Measurements from ENCODE around the gene BMPER. TPM values are rescaled to one million over a fixed set of nuclear protein-coding genes. Genes with fewer than 3 reads are reported as not detected.

The BMPER gene
- total and polyA plus RNA-seq, 2 donors from 2014 or later: 0.60 to 0.80 TPM

DNA sequence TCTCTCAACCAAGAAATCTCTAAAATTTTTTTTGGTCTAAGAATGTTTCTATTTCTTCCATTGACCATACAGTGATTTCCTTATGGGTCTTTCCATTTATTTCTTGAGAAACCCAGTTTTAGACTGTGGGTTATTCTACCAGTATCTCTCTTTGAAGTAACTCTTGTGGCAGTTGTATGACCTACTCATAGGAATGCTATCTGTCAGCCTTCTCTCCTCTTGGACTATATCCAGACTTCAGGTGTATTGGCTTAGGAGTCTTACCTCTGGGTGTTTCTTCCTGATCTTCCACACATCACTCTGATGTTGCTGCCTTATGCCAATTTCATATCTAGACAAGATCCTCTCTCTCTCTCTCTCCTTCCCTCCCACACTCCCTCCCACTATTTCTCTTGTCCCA, 178.1 kb downstream of the BMPER start:
- Histone ChIP-seq H3K9me3 (ENCODE audit: control insufficient read depth in 2 of 3, insufficient read depth in 1 of 3, low read length in 3 of 3) (no peaks in the 10 kb centered on the region), H3K9ac (ENCODE audit: low read length in 3 of 3) (no peak overlapping the region), H3K27me3 (ENCODE audit: control insufficient read depth, insufficient read depth, low read length) (no peaks in the 10 kb centered on the region), H3K27ac (ENCODE audit: low read depth in 2 of 2, low read length in 2 of 2) (no peak overlapping the region), H3K4me3 (ENCODE audit: low read length in 3 of 3) (no peak overlapping the region), H3K36me3 (ENCODE audit: control insufficient read depth in 2 of 3, insufficient read depth in 3 of 3, low read length in 3 of 3) (no peaks in the 10 kb centered on the region), H3K4me1 (ENCODE audit: control insufficient read depth in 2 of 3, insufficient read depth in 2 of 3, low read depth in 1 of 3, low read length in 3 of 3) (no peaks in the 10 kb centered on the region)
- no peak for FAIRE-seq
- no peak for DNase-seq
- intact Hi-C loops (cut with DNase I): no loop called here
- TF ChIP-seq, protein P1, sequence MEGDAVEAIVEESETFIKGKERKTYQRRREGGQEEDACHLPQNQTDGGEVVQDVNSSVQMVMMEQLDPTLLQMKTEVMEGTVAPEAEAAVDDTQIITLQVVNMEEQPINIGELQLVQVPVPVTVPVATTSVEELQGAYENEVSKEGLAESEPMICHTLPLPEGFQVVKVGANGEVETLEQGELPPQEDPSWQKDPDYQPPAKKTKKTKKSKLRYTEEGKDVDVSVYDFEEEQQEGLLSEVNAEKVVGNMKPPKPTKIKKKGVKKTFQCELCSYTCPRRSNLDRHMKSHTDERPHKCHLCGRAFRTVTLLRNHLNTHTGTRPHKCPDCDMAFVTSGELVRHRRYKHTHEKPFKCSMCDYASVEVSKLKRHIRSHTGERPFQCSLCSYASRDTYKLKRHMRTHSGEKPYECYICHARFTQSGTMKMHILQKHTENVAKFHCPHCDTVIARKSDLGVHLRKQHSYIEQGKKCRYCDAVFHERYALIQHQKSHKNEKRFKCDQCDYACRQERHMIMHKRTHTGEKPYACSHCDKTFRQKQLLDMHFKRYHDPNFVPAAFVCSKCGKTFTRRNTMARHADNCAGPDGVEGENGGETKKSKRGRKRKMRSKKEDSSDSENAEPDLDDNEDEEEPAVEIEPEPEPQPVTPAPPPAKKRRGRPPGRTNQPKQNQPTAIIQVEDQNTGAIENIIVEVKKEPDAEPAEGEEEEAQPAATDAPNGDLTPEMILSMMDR (IDR thresholded peaks at IDR 0.05; ENCODE audit: borderline replicate concordance, extremely low read depth, insufficient read depth): no peak

DNA sequence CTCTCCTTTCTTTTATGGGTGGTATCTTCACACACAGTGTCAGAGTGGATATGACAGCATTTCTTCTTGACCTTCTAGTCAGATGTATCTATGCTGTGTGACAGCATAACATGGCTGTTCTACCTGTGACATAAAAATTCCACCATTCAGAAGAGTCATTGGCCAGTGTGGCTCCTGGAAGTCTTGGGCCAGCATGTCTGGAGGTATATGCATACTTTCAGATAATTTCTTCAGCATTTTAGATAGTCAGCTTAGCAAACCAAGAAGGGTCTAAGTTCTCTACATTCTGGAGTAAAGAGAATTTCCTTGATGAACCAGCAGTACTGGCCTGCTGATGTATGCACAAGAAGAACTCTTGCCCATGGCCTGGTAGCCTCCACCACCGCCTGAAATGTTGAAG, 179.3 kb downstream of the BMPER start:
- Histone ChIP-seq H3K27ac (ENCODE audit: low read depth in 2 of 2, low read length in 2 of 2) (no peak overlapping the region), H3K9ac (ENCODE audit: low read length in 3 of 3) (no peak overlapping the region), H3K36me3 (ENCODE audit: control insufficient read depth in 2 of 3, insufficient read depth in 3 of 3, low read length in 3 of 3) (no peaks in the 10 kb centered on the region), H3K4me1 (ENCODE audit: control insufficient read depth in 2 of 3, insufficient read depth in 2 of 3, low read depth in 1 of 3, low read length in 3 of 3) (no peaks in the 10 kb centered on the region), H3K27me3 (ENCODE audit: control insufficient read depth, insufficient read depth, low read length) (no peaks in the 10 kb centered on the region), H3K9me3 (ENCODE audit: control insufficient read depth in 2 of 3, insufficient read depth in 1 of 3, low read length in 3 of 3) (no peaks in the 10 kb centered on the region), H3K4me3 (ENCODE audit: low read length in 3 of 3) (no peak overlapping the region)
- TF ChIP-seq, protein P1 (IDR thresholded peaks at IDR 0.05; ENCODE audit: borderline replicate concordance, extremely low read depth, insufficient read depth): no peak
- DNase-seq: no peak
- no peak for FAIRE-seq
- intact Hi-C loops (cut with DNase I): no loop called here

DNA sequence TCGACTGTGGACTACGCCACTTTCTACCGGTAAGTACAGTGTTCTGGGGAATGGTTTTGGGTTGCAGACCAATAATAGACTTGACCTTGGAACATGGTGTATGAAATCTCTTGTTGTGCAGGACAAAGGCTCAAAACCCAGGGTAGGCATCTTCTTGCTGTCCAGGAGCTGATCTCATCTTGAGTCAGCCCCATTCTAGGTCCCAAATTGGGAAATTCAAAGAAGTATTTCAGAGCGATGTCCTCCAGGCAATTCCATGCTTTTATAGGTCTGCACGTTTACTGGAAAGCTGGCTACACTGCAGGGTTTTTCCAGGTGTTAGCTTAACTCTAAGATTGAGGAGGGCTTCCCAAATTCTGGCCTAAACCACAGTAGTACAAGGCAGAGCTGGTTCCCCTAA, 180.7 kb downstream of the BMPER start:
- intact Hi-C loops (cut with DNase I): no loop called here
- no peak for DNase-seq
- Histone ChIP-seq H3K36me3 (ENCODE audit: control insufficient read depth in 2 of 3, insufficient read depth in 3 of 3, low read length in 3 of 3) (no peaks in the 10 kb centered on the region), H3K27me3 (ENCODE audit: control insufficient read depth, insufficient read depth, low read length) (no peaks in the 10 kb centered on the region), H3K9ac (ENCODE audit: low read length in 3 of 3) (no peak overlapping the region), H3K27ac (ENCODE audit: low read depth in 2 of 2, low read length in 2 of 2) (no peak overlapping the region), H3K9me3 (ENCODE audit: control insufficient read depth in 2 of 3, insufficient read depth in 1 of 3, low read length in 3 of 3) (no peaks in the 10 kb centered on the region), H3K4me3 (ENCODE audit: low read length in 3 of 3) (no peak overlapping the region), H3K4me1 (ENCODE audit: control insufficient read depth in 2 of 3, insufficient read depth in 2 of 3, low read depth in 1 of 3, low read length in 3 of 3) (no peaks in the 10 kb centered on the region)
- TF ChIP-seq, protein P1 (IDR thresholded peaks at IDR 0.05; ENCODE audit: borderline replicate concordance, extremely low read depth, insufficient read depth): no peak
- FAIRE-seq: no peak

DNA sequence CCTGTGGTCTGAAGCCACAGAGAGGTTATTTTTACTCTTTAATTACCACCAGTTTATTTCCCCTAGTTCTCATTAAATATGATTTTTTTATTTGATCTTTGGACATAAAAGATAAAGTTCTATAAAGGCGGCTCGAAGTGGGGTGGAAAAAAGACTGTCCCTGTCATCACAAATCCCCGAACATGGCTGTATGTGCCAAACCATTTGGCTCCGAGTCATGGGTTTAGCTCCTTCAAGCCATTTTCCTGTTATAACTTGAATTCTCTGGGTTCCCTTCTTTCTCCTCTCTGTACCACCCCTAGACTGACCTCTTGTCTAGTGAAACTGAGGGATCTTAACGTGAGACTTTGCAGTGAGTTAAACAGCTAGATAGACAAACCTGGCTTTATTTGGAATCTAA, 181.6 kb downstream of the BMPER start:
- Histone ChIP-seq H3K27me3 (ENCODE audit: control insufficient read depth, insufficient read depth, low read length) (no peaks in the 10 kb centered on the region), H3K9me3 (ENCODE audit: control insufficient read depth in 2 of 3, insufficient read depth in 1 of 3, low read length in 3 of 3) (no peaks in the 10 kb centered on the region), H3K36me3 (ENCODE audit: control insufficient read depth in 2 of 3, insufficient read depth in 3 of 3, low read length in 3 of 3) (no peaks in the 10 kb centered on the region), H3K4me3 (ENCODE audit: low read length in 3 of 3) (no peak overlapping the region), H3K9ac (ENCODE audit: low read length in 3 of 3) (no peak overlapping the region), H3K27ac (ENCODE audit: low read depth in 2 of 2, low read length in 2 of 2) (no peak overlapping the region), H3K4me1 (ENCODE audit: control insufficient read depth in 2 of 3, insufficient read depth in 2 of 3, low read depth in 1 of 3, low read length in 3 of 3) (no peaks in the 10 kb centered on the region)
- intact Hi-C loops (cut with DNase I): no loop called here
- FAIRE-seq (no peak), DNase-seq (no peak)
- TF ChIP-seq, protein P1 (IDR thresholded peaks at IDR 0.05; ENCODE audit: borderline replicate concordance, extremely low read depth, insufficient read depth): no peak
